HEK293T (cell line): Measurements from ENCODE around the gene PABPC1L2A.

Source experiments
- CTBP1 ChIP-seq: fragments of 450-650 bp; IDR thresholded peaks from 2 replicates; pipeline ENCODE4 v1.6.1; 2016; ENCODE audit warnings: borderline replicate concordance
- FOXA1 ChIP-seq: fragments of 450-650 bp; IDR thresholded peaks from 2 replicates; pipeline ENCODE4 v1.6.1; 2016; ENCODE audit warnings: mild to moderate bottlenecking
- FOXM1 ChIP-seq: fragments of 450-650 bp; IDR thresholded peaks from 2 replicates; pipeline ENCODE4 v1.6.1; 2017; ENCODE audit warnings: mild to moderate bottlenecking, borderline replicate concordance
- PKNOX1 ChIP-seq: fragments of 450-650 bp; IDR thresholded peaks from 2 replicates; pipeline ENCODE4 v1.6.1; 2016
- SP1 ChIP-seq: fragments of 450-650 bp; IDR thresholded peaks from 2 replicates; pipeline ENCODE4 v1.6.1; 2017

GRCh38 chrX:73076838-73077237, 2.5 kb downstream of the PABPC1L2A start:
- TF ChIP-seq FOXA1: no peak
- no peak for TF ChIP-seq FOXM1
- no peak for TF ChIP-seq CTBP1
- no peak for TF ChIP-seq SP1
- TF ChIP-seq PKNOX1: no peak
